KOPT-K1 (cell line): ENCODE data around the gene RFX2.
"Not testable (repeated sequence)": the region's sequence is repeated elsewhere in the genome, so short reads cannot be mapped to it uniquely, and the experiment has no call there.

Source experiments
- H3K27ac ChIP-seq: fragments of 200-600 bp; sonication (generic); 2 replicates; pipeline ENCODE4 v1.5.1; 2016; ENCODE audit warnings: antibody characterized with exemption, mild to moderate bottlenecking, low read depth, low read length; ENCODE audit not compliant: poor library complexity, severe bottlenecking
- H3K36me3 ChIP-seq: fragments of 200-600 bp; sonication (generic); 2 replicates; pipeline ENCODE4 v1.5.1; 2017; ENCODE audit warnings: antibody characterized with exemption, mild to moderate bottlenecking, low read length, moderate library complexity; ENCODE audit not compliant: insufficient read depth
- H3K9me3 ChIP-seq: fragments of 200-600 bp; sonication (generic); 2 replicates; pipeline ENCODE4 v1.5.1; 2017; ENCODE audit warnings: antibody characterized with exemption, low read length, mild to moderate bottlenecking; ENCODE audit not compliant: insufficient read depth, poor library complexity, severe bottlenecking

The RFX2 gene

DNA sequence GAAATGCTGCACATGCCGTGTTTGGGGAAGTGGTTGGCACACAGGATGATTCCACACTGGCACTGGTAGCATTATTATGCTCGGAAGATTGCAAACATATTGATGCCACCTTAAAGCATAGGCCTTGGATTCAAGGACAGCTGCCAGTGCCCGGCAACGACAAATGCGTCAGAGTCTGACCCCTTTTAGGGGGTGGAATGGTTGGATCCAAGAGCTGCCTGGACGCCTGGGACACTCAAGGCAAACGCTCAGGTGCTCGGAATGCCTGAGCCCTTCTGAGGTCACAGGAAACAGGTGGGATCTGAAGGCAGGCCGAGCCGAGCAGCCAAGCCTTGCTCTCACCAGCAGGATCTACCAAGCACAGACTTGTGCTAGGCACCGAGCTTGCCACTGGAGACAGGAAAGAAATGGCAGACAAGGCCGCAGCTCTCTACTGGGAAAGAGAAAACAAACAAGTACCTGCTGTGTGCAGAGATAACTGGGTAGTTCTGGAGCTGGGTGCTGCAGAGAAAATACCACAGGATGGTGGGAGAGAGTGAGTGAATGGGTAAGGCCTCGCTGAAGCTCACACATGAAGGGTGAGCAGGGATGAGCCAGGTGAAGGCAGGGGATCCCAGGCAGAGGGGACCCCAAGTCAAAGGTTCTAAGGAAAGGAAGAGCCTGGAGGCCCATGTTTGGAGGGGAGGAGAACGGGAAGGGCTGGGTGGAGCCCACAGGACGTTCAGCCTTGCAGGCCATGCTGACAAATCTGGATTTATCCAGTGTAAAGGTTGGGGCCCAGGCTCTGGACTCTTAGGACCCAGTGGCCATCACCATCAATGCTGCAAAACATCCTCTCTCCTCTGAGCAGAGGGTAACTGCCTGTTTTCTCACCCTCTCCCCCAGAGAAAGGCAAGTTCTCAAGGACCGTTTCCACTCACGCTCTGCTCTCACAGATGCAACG is 141.6 kb downstream of the RFX2 start:
- Histone ChIP-seq H3K36me3 (peaks cover 74% of the 10 kb centered on the region), H3K27ac (no peak overlapping the region), H3K9me3 (no peaks in the 10 kb centered on the region)

DNA sequence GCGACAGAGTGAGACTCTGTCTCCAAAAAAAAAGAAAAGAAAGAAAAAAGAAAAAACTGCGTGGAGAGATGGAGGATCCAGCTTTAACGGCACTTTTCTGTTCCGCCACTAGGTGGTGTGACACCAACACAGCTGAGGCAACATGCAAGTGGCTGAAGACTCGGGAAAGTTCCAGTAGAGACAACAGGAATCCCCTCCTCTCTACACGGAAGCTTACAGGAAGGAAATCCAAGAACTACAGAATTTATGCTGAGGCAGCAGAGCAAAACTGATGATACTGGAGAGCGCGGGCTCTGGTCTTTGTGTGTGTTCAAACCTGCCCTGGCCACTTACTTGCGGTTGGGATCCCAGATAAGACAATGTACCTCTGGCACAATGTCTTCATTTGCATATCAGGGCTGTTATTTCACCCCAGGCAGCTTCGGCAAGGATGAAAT is 142.3 kb downstream of the RFX2 start:
- Histone ChIP-seq H3K36me3 (peaks cover 67% of the 10 kb centered on the region), H3K9me3 (no peaks in the 10 kb centered on the region), H3K27ac (no peak overlapping the region)

DNA sequence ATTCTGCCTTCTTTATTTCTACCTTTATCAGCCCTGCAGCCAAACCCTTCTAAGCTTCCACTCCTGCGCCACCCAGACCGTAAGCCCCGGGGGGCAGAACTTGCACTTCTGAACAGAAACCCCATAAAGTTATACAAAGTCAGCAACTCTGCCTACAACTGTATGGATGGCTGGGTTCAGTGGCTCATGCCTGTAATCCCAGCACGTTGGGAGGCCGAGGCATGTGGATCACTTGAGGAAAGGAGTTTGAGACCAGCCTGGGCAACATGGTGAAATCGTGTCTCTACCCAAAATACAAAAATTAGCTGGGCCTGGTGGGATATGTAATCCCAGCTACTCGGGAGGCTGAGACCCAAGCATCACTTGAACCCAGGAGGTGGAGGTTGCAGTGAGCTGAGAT is 142.7 kb downstream of the RFX2 start:
- Histone ChIP-seq H3K27ac (no peak overlapping the region), H3K36me3 (peaks cover 62% of the 10 kb centered on the region), H3K9me3 (no peaks in the 10 kb centered on the region)

DNA sequence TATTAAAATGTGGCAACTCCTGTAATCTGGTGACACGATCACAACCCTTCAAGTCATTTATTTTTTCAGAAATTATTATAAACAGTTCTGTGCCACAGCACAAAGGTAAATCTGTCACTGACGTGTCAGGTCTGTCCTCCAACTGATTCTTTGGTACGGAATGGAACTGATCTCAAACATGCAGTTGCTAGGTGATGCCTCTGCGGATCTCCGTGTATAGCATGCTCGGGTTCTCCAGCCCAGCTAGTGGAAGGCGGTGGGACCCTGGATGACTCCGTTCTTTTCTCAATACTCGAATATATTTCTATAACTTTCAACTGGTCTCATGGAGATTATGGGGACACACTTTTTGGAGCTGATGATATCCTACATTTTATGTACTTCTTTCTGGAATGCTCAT is 143.4 kb downstream of the RFX2 start:
- Histone ChIP-seq H3K27ac (no peak overlapping the region), H3K9me3 (no peaks in the 10 kb centered on the region), H3K36me3 (peaks cover 61% of the 10 kb centered on the region)

DNA sequence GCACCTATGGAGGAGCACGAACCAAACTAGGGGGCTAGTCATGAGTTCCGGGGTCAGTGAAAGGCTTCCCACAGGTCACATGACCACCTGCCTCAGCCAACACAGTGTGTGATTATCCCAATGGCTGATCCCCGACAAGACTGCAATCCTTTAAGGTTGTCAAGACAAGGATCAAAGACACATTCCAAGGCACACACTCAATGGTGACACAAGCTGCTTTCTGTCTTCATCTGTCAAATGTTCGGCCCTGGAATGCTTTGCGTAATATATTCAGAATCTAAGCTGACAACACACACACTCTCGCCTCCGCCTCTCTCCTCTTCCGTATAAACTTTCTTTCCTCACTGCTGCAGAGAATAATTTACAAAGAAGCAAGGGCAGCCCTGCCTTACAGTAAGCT is 144.1 kb downstream of the RFX2 start:
- H3K9me3 ChIP-seq = no peaks in the 10 kb centered on the region
- H3K36me3 ChIP-seq = peaks cover 61% of the 10 kb centered on the region
- no peak overlapping the region for H3K27ac ChIP-seq

DNA sequence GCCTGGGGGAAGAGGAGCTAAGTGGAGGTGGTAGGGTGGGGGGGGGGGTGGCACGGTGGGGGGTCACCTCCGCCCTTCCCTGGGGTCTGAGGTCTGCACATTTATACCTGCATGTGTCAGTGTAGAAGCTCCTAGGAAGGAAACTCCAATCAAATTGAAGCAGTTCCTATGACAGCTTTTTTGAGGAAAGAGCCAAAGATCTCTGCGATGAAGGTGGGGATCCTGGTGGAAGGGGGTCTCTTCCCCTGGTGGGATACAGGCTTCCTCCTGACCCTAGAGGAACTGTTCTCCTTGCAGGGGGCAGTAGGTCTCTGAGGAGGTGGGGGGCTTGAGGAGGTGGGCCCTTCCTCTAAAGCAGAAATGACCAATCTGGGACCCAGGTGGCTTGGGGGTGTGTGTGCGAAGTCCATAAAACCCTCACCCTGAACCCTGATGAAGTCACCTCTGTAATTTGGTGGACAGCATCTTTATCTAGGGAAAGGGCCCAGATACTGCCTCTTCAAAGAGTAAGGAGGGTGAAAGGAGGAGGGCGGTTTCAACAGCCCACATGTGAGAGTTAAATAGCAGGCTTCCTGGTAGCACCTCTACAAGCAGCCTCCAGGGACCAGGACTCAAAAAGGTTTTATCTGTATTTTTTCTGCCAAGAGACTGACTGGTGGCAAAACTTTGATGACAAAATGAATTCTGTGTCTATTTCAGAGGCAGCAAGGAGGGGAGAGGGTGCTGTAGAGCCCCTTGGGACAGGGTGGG is 145.3 kb downstream of the RFX2 start:
- no peaks in the 10 kb centered on the region for H3K9me3 ChIP-seq
- H3K36me3 ChIP-seq = peaks cover 51% of the 10 kb centered on the region
- H3K27ac ChIP-seq = no peak overlapping the region

DNA sequence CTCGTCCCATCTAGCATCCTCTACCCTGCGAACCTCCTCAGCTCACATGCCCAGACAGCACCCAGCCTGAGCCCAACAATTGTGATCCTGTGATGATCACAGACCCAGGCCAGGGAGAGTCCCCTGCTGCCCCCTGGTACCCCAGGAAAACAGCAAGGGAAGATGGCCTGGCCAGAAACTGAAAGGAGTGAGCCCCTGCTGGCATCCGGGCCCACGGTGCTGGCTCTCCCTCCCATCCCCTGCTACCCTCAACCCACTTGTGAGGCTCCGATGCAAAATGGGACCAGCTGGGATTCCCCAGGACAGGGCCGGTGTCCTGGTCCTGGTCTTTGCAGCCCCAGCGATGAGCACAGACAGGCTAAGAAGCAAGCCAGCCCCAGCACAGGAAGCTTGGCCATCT is 146.4 kb downstream of the RFX2 start:
- H3K9me3 ChIP-seq = no peaks in the 10 kb centered on the region
- H3K36me3 ChIP-seq = peaks cover 40% of the 10 kb centered on the region
- H3K27ac ChIP-seq = peak overlapping the region; percentile 8

DNA sequence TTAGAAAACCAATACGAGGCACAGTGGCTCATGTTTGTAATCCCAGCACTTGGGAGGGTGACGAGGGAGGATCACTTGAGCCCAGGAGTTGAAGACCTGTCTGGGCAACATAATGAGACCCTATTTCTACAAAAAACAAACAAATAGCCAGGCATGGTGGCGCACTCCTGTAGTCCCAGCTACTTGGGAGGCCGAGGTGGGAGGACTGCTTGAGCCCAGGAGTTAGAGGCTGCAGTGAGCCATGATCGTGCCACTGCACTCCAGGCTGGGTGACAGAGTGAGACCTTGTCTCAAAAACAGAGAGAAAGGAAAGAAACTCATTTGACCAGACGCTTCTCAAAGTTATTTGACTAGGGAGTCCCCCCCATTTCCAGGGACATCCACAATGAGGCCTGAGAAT is 147.0 kb downstream of the RFX2 start:
- peak overlapping the region; percentile 58 for H3K27ac ChIP-seq
- peaks cover 34% of the 10 kb centered on the region for H3K36me3 ChIP-seq

DNA sequence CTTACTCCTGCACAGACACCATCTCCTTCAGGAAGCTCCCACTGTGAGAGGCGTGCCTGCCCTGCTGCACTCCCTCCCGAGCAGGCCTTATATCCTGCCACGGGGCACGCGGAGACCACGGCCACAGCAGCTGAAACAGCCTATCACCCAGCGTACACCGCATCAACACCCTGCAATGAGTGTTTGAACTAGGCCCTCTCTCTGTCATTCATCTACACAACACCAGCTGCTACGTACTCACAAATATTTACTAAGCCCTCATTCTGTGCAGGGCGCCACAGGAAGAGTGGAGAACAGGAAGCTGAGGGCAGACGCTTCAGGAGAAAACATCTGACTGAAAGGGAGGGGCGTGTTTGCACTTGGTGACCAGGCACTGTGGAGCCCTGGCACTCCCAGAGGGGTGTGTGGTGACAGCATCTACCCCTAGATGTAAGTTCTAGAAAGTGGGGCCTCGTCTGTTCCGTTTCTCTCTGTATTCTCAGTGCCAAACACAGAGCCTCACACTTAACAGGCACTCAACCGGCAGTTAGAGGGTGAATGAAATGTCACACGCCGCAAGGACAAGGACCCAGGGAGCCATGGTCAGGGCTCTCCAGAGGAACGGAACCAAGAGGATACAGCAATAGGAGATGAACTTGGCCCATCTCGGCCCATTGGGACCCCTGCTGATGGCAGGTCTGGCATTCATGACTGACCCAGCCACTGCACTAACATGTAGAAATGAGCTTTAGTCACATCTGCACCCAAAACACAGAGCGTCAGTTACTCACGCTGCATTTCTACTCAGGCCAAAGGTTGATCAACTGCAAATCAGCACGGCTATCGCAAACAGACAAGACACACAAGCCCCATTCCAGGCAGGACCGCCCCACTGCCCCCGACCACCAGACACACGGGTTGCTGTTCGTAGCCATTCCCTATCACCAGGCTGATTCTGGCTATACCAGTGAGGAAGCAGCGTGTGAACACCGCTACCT is 148.0 kb downstream of the RFX2 start:
- H3K27ac ChIP-seq = peak overlapping the region; percentile 58
- H3K9me3 ChIP-seq = no peaks in the 10 kb centered on the region
- H3K36me3 ChIP-seq = peaks cover 24% of the 10 kb centered on the region

More for the DNA sequence above, 147.0 kb downstream of the RFX2 start:
- H3K9me3 ChIP-seq = not testable (repeated sequence)

DNA sequence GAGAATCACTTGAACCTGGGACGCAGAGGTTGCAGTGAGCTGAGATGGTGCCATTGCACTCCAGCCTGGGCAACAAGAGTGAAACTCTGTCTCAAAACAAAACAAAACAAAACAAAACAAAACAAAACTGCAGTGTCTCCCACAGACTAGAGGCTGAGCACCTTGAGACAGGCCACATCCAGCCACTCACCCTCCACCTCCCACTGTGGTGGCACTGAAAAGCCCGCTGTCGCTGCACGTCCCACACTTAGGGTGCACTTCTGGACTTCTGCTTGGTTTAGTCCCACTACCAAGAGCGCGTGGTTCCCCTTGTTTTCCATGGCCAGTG is 148.7 kb downstream of the RFX2 start:
- peaks cover 17% of the 10 kb centered on the region for H3K36me3 ChIP-seq
- H3K9me3 ChIP-seq = not testable (repeated sequence)
- peak overlapping the region; percentile 58 for H3K27ac ChIP-seq

DNA sequence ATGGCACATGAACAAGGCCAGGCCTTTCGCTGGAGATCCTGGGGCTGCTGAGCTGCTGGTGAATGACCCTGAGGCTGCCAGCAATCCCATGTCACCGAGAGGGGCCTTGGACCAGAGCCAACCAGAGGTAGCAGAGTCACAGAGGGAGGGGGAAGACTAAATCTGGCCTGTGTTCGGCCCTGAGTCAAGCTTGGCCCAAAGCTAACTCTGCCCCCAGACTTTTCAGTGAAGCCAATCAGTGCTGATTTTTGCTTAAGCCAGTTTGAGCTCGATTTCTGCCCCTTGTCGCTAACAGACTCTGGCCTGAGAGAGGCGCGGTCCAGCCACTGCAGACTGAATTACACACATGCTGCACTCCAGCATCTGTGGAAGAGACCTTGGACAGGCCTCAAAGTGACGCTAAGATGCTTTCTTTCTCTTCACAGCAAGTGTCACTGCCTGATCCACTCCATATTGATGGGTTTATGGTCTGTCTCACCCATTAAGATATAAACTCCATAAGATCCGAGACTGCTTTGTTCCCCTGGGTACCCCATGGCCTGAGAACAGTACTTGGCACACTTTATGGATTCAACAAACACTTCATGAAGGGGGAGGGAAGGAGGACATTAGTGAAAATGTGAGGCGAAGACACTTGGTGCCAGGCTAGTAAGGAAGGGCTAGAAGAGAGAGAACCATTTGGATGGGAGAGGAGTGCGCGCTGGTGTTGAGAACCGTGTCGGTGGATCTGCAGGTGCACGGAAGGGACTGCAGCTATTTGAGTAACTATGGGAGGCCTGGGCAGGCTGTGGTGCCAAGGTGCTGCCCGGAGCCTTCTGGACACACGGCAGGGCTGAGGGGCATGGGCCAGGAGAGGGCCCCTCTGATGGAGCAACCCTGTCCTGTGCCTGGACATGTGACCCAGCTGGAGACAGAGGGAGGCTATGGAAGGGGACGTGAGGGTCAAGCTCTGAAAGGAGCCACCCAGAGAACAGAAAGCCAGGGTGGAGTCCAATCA is 150.0 kb downstream of the RFX2 start:
- H3K27ac ChIP-seq = peak overlapping the region; percentile 44
- H3K36me3 ChIP-seq = peaks cover 4% of the 10 kb centered on the region; the same call in 1 of the 2 replicates
- H3K9me3 ChIP-seq = no peaks in the 10 kb centered on the region

DNA sequence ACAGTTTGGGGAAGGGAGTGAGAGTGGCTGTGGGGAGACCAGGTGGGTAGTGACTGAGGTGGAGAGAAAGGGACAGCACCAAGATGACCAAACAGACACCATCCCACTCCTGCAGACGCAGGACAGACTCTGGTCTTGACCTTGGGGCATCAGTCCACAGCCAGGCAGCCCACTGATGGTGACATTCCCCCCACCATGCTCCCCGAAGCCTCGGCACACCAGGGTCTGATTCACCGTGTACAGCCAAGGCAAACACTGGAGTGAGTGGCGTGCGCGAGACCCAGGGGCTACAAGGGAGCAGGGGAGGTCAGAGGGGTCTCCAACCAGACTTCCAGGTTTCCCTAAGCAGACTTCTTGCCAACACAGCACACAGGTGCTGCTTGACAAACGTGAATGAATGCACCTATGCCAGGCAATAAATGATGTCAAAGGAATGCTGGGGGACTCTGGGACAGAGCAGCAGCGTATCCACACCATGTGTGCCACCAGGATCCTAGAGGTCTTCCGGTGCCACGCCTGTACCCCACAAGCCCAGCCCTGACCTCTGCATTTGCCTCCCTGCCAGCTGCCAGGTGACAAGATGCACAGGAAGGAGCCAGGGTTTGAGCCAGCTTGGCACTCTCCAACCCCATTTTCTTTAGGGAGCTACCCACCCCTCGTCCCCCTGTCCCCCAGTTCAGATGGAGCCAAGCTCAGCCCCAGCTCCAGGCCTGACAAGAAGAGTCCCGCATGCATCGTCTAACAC is 150.9 kb downstream of the RFX2 start:
- Histone ChIP-seq H3K9me3 (no peaks in the 10 kb centered on the region), H3K27ac (peak overlapping the region; percentile 44), H3K36me3 (no peaks in the 10 kb centered on the region; the same call in 1 of the 2 replicates)

DNA sequence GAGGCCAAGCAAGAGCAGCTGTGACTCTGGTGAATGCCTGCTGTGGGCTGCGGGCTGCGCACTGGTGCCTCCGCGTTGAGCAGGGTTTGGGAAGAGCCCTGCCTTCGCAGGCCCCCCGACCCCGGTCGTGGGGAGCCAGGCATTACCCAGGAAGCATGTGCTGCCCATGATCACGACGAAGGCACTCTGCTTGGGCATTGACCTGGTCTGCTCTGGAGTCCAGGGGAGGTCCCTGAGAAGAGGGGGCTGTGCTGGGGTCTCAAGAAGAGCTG is 151.5 kb downstream of the RFX2 start:
- Histone ChIP-seq H3K9me3 (no peaks in the 10 kb centered on the region), H3K27ac (peak overlapping the region; percentile 44), H3K36me3 (no peaks in the 10 kb centered on the region; the same call in 1 of the 2 replicates)
